ENCODE measurements around the gene SLC45A3.
"Not testable (repeated sequence)": the region's sequence is repeated elsewhere in the genome, so short reads cannot be mapped to it uniquely, and the experiment has no call there.

SLC45A3 gene, protein sequence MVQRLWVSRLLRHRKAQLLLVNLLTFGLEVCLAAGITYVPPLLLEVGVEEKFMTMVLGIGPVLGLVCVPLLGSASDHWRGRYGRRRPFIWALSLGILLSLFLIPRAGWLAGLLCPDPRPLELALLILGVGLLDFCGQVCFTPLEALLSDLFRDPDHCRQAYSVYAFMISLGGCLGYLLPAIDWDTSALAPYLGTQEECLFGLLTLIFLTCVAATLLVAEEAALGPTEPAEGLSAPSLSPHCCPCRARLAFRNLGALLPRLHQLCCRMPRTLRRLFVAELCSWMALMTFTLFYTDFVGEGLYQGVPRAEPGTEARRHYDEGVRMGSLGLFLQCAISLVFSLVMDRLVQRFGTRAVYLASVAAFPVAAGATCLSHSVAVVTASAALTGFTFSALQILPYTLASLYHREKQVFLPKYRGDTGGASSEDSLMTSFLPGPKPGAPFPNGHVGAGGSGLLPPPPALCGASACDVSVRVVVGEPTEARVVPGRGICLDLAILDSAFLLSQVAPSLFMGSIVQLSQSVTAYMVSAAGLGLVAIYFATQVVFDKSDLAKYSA

DNA sequence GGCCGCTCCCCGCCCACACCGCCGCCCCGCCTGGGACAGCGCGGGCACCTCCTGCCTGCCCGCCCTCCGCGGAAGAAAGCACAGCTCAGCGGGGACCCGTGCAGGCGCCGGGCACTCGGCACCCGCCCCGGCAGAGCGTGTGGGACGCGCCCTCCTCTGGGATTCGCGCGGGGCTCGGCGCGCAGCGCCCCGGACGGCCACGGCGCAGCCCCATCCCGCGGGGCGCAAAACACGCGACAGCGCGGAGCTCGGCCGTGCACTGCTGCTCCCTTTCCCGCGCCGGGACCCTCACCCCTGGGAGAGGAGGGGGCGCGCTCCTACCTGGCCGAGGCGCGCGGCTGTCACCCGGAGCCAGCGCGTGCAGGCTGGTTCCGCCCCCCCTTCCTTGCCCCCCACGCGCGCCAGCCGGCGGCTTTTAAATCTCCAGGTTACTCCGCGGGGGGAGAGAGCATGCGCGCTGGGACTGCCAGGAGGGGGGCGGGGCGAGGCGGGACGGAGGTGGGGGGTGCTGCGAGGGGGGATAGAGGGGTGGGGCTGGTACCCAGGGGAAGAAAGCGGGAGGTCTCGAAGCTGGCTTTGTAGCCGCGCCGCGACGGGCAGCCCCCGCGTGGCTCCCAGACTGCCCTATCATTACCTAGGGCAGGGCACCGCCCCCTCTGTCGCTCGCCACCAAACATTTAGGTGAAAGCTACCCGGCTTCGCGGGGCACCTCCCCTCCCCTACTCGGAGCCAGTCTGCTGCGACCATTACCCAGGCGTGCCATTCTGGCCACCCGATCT, at the start of gene SLC45A3:
Gene SLC45A3, minus strand, starts transcription at position 437 of the 779 bp plus-strand sequence. CDS start 15,853 bp downstream, outside the sequence.
- DNase-seq (ENCODE audit: low read depth in 3 of 3), result peak; percentile 21 to 32 (median 32)

DNA sequence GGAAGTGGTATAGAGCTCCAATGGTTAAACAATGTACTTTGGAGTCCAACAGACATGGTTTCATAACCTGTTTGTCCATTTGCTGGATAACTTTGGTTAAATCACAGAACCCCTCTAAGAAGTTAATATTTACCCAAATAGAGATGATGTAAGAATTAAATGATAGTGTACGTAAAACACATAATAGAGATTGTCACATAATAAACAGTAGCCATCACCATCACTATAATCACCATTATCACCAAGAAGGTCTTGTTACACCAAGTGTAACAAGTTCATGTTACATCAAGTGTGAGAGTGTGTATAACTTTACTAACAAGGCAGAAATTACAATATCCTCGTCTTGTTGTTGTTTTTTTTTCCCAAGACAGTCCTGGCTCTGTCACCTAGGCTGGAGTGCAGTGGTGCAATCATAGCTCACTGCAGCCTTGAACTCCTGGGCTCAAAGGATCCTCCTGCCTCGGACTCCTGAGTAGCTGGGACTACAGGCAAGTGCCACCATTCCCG, 46.4 kb upstream of the SLC45A3 start:
- no peak for DNase-seq (ENCODE audit: low read depth in 3 of 3)

GRCh38 chr1:205725514-205725913, 45.2 kb upstream of the SLC45A3 start:
- no peak for DNase-seq (ENCODE audit: low read depth in 3 of 3)

DNA sequence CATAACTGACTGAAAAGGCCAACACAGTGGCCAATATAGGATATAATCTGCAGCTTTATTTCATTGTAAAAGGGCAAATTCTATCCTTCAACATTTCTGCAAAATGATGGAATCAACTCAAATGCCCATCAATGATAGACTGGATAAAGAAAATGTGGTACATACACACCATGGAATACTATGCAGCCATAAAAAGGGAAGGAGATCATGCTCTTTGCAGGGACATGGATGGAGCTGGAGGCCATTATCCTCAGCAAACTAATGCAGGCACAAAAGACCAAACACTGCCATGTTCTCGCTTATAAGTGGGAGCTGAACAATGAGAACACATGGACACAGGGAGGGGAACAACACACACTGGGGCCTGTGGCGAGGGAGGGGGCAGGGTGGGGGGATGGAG, 40.4 kb upstream of the SLC45A3 start:
- DNase-seq (ENCODE audit: low read depth in 3 of 3), result not testable (repeated sequence)

DNA sequence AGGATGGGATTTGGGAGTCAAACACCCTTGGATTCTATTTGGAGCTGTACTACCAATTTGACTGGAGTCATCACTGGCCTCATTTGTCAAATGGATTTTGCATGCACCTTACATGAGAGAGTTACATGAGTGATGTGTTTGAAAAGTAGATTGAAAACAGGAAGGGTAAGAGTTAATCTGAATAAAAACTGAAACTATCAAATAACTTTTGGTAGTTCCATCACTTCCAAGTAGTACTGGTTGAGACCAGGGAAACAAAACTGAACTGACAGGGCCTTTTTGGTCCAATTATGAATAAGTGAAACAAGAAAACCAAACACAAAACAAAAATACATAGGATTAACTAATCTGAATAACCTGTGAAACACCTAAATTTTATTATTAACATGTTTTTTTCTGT, 39.5 kb upstream of the SLC45A3 start:
- DNase-seq (ENCODE audit: low read depth in 3 of 3), result no peak

GRCh38 chr1:205719015-205719414, 38.7 kb upstream of the SLC45A3 start:
- no peak for DNase-seq (ENCODE audit: low read depth in 3 of 3)

GRCh38 chr1:205716371-205717132, 36.2 kb upstream of the SLC45A3 start:
- no peak for DNase-seq (ENCODE audit: low read depth in 3 of 3)

- DNase-seq (ENCODE audit: low read depth in 3 of 3), result no peak
Observed at GRCh38 chr1:205715628-205716027, 35.3 kb upstream of the SLC45A3 start.

- no peak for DNase-seq (ENCODE audit: low read depth in 3 of 3)
Observed at GRCh38 chr1:205714906-205715246, 34.6 kb upstream of the SLC45A3 start.

DNA sequence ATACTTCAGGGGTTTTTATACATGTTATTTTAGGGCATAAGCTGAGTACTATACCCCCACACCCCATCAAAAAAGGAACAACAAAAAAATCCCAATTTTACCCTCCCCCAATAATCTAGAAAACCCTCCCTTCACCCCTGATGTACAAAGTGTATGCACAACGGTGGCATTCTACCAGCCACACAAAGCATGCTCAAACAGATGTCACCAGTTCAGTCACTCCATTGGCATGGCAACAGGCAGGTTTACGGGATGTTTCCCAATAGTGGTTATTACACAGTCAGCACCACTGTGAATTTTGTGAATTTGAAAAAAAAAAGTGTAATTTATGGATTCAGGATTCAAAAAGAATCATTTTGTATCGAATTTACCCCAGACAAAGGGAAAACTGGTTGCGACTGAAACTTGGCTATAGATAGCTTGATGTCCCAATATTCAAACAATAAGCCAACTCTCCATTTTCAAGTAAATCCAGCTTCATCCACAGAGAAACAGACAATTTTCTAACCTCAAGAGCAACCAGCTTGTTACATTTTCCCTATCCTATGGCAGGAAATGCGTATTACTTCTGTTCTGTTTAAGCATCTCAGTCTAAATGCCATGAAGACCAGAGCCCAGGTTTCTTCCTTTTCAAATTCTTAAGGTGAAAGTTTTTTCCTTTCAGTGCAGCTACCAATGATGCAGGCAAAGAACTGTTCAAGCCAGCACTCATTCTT, 34.0 kb upstream of the SLC45A3 start:
- DNase-seq (ENCODE audit: low read depth in 3 of 3), result no peak

GRCh38 chr1:205711105-205712048, 31.1 kb upstream of the SLC45A3 start:
- peak in 2 of 3 experiments; percentile 27 to 49 for DNase-seq (ENCODE audit: low read depth in 3 of 3)

- DNase-seq (ENCODE audit: low read depth in 3 of 3), result no peak
Observed at GRCh38 chr1:205710201-205711062, 30.1 kb upstream of the SLC45A3 start.

DNA sequence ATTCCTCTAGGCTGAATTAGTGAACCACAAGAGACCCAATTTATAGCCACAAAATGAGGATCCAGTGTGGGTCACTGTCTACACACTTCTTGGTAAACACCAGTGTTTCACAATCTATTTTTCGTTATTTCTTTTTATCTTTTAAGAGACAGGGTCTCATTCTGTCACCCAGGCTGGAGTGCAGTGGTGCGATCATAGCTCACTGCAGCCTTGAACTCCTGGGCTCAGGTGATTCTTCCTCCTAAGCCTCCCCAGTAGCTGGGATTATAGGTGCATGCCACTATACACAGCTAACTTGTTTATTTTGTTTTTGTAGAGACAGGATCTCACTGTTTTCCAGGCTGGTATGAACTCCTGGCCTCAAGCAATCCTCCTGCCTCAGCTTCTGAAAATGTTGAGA, 29.3 kb upstream of the SLC45A3 start:
- DNase-seq (ENCODE audit: low read depth in 3 of 3), result no peak

- DNase-seq (ENCODE audit: low read depth in 3 of 3), result no peak
Observed at GRCh38 chr1:205709059-205709398, 28.7 kb upstream of the SLC45A3 start.

GRCh38 chr1:205706601-205707502, 26.5 kb upstream of the SLC45A3 start:
- DNase-seq (ENCODE audit: low read depth in 3 of 3), result no peak

DNA sequence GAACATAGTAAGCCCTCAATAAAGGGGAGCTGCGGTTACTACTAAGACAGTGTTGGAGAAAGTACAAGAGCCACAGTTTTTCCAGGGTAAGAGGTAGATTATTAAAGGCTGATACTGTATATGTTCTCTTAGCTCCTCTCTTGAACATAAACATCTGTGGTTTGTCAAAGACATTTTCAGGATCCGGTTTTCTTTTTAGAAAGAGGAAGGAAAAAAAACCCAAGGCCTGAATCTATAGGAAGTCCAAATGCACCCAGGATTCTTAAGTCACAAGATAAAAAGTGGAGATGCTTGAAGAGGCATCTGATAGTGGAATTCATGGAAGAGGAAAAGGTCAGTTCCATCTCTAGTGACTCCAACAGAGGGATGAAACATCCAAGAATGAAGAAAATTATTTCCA, 24.6 kb upstream of the SLC45A3 start:
- no peak for DNase-seq (ENCODE audit: low read depth in 3 of 3)

GRCh38 chr1:205703072-205703471, 22.8 kb upstream of the SLC45A3 start:
- no peak for DNase-seq (ENCODE audit: low read depth in 3 of 3)

- no peak for DNase-seq (ENCODE audit: low read depth in 3 of 3)
Observed at GRCh38 chr1:205701891-205702290, 21.6 kb upstream of the SLC45A3 start.
